G401.6 (cell line): ENCODE measurements around the gene VCX.
"Not testable (repeated sequence)": the region's sequence is repeated elsewhere in the genome, so short reads cannot be mapped to it uniquely, and the experiment has no call there.

ENCODE experiments used
- FAIRE-seq: peaks from 2 replicates; lab custom pipeline; 2012; peaks lifted over from hg19 to GRCh38; lab: Jason Lieb, UNC

The VCX gene

GRCh38 chrX:7842871-7843270 lies at the start of gene VCX:
Gene VCX, plus strand, starts transcription at chrX:7843171. Its CDS starts 33 bp downstream, at chrX:7843204.
- FAIRE-seq = not testable (repeated sequence)

GRCh38 chrX:7798327-7798726 lies 44.6 kb upstream of the VCX start:
- FAIRE-seq = no peak

- FAIRE-seq = no peak
Observed at GRCh38 chrX:7801711-7802110, 41.3 kb upstream of the VCX start.

DNA sequence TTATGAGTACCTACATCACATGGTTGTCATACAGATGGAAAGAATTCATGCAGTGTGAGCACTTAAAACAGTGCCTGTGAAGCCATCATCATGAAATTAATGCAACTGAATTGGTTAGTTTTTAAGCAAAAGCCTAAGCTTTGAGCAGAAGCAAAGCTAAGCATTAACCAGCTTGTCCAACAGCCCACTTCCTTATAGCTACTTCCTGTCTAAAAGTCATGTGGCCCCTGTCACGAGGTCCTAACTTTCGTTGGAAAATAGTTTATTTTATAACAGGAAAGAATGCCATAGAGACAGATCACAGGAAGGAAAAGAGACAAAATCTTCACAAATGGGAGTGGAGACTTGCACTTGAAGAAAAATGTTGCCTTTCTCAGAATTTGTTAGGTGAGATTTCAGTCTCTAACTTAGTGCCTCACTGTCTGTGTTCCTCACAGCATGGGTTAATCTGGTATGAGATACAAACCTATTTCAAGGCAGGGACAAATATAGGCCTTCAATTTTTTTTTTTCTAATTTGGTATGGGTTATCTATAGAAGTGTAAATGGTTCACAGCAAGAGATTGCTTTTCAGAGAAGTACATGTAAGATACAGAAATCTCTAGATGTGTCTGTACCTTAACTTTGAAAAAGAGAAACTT lies 27.7 kb upstream of the VCX start:
- FAIRE-seq = no peak

GRCh38 chrX:7828594-7828993 lies 14.4 kb upstream of the VCX start:
- FAIRE-seq = no peak

- FAIRE-seq = no peak
Observed at GRCh38 chrX:7841084-7841805, 1.7 kb upstream of the VCX start.

GRCh38 chrX:7852166-7852565 lies 9.2 kb downstream of the VCX start:
- no peak for FAIRE-seq

DNA sequence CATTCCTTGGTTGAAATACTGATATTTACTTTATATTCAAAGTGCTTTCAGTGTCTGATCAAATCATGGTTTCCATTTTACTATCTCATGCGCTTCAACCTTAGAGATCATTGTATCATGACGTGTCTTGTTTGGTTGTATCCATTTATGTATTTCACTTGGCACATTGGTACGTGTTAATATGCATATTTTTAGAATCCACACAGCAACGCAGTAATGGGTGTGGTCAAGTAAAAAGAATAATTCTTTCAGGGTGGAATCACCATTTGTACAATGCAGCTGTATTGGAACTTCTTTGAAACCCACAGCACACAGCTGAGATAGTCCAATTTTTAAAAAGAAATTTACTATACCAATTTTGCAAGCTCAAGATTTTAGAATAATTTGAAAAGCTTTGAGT lies 29.1 kb downstream of the VCX start:
- no peak for FAIRE-seq

- FAIRE-seq = no peak
Observed at GRCh38 chrX:7876957-7877356, 34.0 kb downstream of the VCX start.

GRCh38 chrX:7889135-7889534 lies 46.2 kb downstream of the VCX start:
- FAIRE-seq = no peak

GRCh38 chrX:7889680-7890079 lies 46.7 kb downstream of the VCX start:
- no peak for FAIRE-seq

GRCh38 chrX:7891928-7892327 lies 49.0 kb downstream of the VCX start:
- no peak for FAIRE-seq
